Measurements from ENCODE around the gene HDAC8. TPM values are rescaled to one million over a fixed set of nuclear protein-coding genes. Genes with fewer than 3 reads are reported as not detected.

Gene HDAC8
- total and polyA plus RNA-seq, 2 donors (not counting 1 experiment from before 2014, with no cell fraction given) = 13.3 to 41.9 TPM

DNA sequence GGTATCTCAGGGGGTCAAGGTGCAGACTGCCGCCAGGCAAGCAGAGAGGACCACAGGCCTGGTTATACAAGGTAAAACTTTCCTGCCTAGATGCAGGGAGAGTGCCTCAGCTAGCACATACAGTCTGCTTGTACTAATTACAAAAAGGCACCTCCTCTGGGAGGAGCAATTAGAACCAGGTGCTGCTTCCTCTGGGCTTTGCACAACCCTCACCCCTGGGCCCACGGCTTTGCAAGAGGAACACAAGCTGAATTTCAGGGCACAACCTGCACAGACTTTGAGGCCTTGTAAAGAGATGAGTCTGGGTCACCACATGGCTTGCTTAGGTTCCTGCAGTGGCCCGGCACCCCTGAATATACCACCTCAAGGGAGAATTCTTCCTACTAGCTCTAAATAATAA lies 257.8 kb downstream of the HDAC8 start:
- Histone ChIP-seq H3K36me3 (replicated peaks in 1 of 2; ENCODE audit: control extremely low read depth in 1 of 2, control insufficient read depth in 1 of 2, extremely low read depth in 1 of 2, insufficient read depth in 2 of 2, low read length in 1 of 2) (no peaks in the 10 kb centered on the region), H3K9me3 (ENCODE audit: control extremely low read depth in 1 of 3, control insufficient read depth in 2 of 3, insufficient read depth in 1 of 3, low read length in 2 of 3) (no peaks in the 10 kb centered on the region), H3K27ac (ENCODE audit: low read length in 2 of 2) (no peak overlapping the region), H3K4me2 (replicated peaks; ENCODE audit: low read depth, low read length, poor library complexity, severe bottlenecking) (no peak overlapping the region), H2AFZ (ENCODE audit: insufficient read depth, low read depth, low read length, poor library complexity, severe bottlenecking) (no peak overlapping the region), H3K79me2 (ENCODE audit: control insufficient read depth, insufficient read depth, low read length) (no peaks in the 10 kb centered on the region), H3K27me3 (replicated peaks in 1 of 4; ENCODE audit: control extremely low read depth in 1 of 4, control insufficient read depth in 3 of 4, insufficient read depth in 4 of 4, low read length in 3 of 4) (peaks cover 0 to 9% (median 5%) of the 10 kb centered on the region in 4 experiments), H3K4me1 (ENCODE audit: control insufficient read depth in 2 of 2, insufficient read depth in 2 of 2, low read length in 2 of 2) (no peaks in the 10 kb centered on the region), H4K20me1 (ENCODE audit: control insufficient read depth, insufficient read depth, low read length, poor library complexity, severe bottlenecking) (no peaks in the 10 kb centered on the region), H3K9ac (ENCODE audit: low read length) (no peak overlapping the region), H3K4me3 (ENCODE audit: control extremely low read depth in 1 of 5, extremely low read depth in 1 of 5, insufficient read depth in 1 of 5, low read depth in 2 of 5, low read length in 4 of 5) (no peak overlapping the region)
- intact Hi-C loops (cut with micrococcal nuclease) = no loop called here
- ATAC-seq (ENCODE audit: low read depth) = no peak
- 0% methylated on average over 1 of the region's 3 CpGs for WGBS (ENCODE audit: insufficient coverage)
- CTCF ChIA-PET = no interaction called here
- no peak for DNase-seq
- Mint-ChIP-seq H3K9me3 (ENCODE audit: insufficient read depth) (no peaks in the 10 kb centered on the region), H3K4me1 (no peaks in the 10 kb centered on the region), H3K27me3 (peaks cover 7% of the 10 kb centered on the region), H3K27ac (no peak overlapping the region), H3K4me3 (no peak overlapping the region)
- POLR2A ChIA-PET = no interaction called here
- TF ChIP-seq EZH2 (IDR thresholded peaks at IDR 0.05; ENCODE audit: borderline replicate concordance, insufficient read depth, low read depth, low read length, poor library complexity, severe bottlenecking) = no peak
- TF ChIP-seq, protein P1, sequence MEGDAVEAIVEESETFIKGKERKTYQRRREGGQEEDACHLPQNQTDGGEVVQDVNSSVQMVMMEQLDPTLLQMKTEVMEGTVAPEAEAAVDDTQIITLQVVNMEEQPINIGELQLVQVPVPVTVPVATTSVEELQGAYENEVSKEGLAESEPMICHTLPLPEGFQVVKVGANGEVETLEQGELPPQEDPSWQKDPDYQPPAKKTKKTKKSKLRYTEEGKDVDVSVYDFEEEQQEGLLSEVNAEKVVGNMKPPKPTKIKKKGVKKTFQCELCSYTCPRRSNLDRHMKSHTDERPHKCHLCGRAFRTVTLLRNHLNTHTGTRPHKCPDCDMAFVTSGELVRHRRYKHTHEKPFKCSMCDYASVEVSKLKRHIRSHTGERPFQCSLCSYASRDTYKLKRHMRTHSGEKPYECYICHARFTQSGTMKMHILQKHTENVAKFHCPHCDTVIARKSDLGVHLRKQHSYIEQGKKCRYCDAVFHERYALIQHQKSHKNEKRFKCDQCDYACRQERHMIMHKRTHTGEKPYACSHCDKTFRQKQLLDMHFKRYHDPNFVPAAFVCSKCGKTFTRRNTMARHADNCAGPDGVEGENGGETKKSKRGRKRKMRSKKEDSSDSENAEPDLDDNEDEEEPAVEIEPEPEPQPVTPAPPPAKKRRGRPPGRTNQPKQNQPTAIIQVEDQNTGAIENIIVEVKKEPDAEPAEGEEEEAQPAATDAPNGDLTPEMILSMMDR (IDR thresholded peaks at IDR 0.05) = no peak

DNA sequence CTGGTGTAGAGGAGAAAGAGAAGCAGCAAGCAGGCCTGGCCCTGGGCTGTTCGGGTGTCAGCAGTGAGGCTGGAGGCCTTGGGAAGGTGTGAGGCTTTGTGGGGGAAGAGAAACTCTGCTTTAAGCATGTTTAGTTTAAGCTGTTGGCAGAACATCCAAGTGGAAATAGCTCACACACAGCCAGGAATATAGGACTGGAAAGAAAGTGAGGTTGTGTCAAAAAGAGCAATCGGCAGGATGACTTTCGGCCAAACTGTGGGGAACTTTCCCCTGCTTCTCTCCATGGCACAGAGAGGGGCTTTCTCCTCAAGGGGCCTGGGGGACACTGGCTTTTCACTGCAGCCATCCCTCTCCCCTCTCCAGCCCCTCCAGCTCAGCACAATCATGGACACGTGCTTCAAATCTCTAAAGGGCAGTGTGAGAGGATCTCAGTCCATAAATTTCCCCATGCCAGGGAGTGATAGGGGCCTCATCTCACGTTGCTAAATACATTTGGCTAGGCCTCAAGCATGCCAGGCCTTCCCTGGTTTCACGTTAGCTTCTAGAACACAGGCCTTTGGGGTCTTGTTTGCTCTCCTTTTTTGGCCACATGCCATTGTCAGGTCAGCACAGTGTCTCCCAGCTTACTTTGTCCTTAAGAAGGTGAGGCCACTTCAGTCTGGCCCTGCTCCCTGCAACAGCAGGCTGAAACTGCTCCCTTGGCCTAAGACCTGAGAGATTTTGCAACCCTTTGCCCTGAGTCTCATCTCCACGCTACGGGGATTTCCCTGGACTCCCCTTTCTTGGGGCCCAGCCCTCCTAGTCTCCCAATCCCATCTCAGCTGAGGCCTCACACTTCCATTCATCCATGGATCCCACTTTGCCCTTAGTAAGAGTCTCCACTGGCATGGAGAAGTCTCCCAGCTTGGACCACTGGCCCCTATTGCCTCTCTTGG lies 258.7 kb downstream of the HDAC8 start:
- 97% methylated on average over 4 of the region's 8 CpGs for WGBS (ENCODE audit: insufficient coverage)
- Mint-ChIP-seq H3K4me3 (no peak overlapping the region), H3K4me1 (peaks cover 7% of the 10 kb centered on the region), H3K27me3 (peaks cover 10% of the 10 kb centered on the region), H3K27ac (no peak overlapping the region), H3K9me3 (ENCODE audit: insufficient read depth) (no peaks in the 10 kb centered on the region)
- no peak for DNase-seq
- H2AFZ ChIP-seq (ENCODE audit: insufficient read depth, low read depth, low read length, poor library complexity, severe bottlenecking) = no peak overlapping the region
- H3K4me2 ChIP-seq (replicated peaks; ENCODE audit: low read depth, low read length, poor library complexity, severe bottlenecking) = no peak overlapping the region
- no peaks in the 10 kb centered on the region for H4K20me1 ChIP-seq (ENCODE audit: control insufficient read depth, insufficient read depth, low read length, poor library complexity, severe bottlenecking)
- H3K4me1 ChIP-seq (ENCODE audit: control insufficient read depth in 2 of 2, insufficient read depth in 2 of 2, low read length in 2 of 2) = peaks cover 6 to 9% of the 10 kb centered on the region in 2 donors
- ChIA-PET CTCF (no interaction called here), POLR2A (no interaction called here)
- H3K36me3 ChIP-seq (replicated peaks in 1 of 2; ENCODE audit: control extremely low read depth in 1 of 2, control insufficient read depth in 1 of 2, extremely low read depth in 1 of 2, insufficient read depth in 2 of 2, low read length in 1 of 2) = no peaks in the 10 kb centered on the region
- peaks cover 0 to 18% (median 12%) of the 10 kb centered on the region in 4 experiments for H3K27me3 ChIP-seq (replicated peaks in 1 of 4; ENCODE audit: control extremely low read depth in 1 of 4, control insufficient read depth in 3 of 4, insufficient read depth in 4 of 4, low read length in 3 of 4)
- no peak overlapping the region for H3K27ac ChIP-seq (ENCODE audit: low read length in 2 of 2)
- intact Hi-C loops (cut with micrococcal nuclease) = no loop called here
- H3K4me3 ChIP-seq (ENCODE audit: control extremely low read depth in 1 of 5, extremely low read depth in 1 of 5, insufficient read depth in 1 of 5, low read depth in 2 of 5, low read length in 4 of 5) = no peak overlapping the region
- no peaks in the 10 kb centered on the region for H3K9me3 ChIP-seq (ENCODE audit: control extremely low read depth in 1 of 3, control insufficient read depth in 2 of 3, insufficient read depth in 1 of 3, low read length in 2 of 3)
- TF ChIP-seq EZH2 (IDR thresholded peaks at IDR 0.05; ENCODE audit: borderline replicate concordance, insufficient read depth, low read depth, low read length, poor library complexity, severe bottlenecking) = no peak
- TF ChIP-seq, protein P1 (IDR thresholded peaks at IDR 0.05) = no peak
- H3K79me2 ChIP-seq (ENCODE audit: control insufficient read depth, insufficient read depth, low read length) = no peaks in the 10 kb centered on the region
- no peak overlapping the region for H3K9ac ChIP-seq (ENCODE audit: low read length)
- no peak for ATAC-seq (ENCODE audit: low read depth)

Data from B cell (primary cell).